Right ventricle myocardium superior (tissue), 1 donor: ENCODE results near the gene PTOV1. TPM values are rescaled to one million over a fixed set of nuclear protein-coding genes. Genes with fewer than 3 reads are reported as not detected.
"Not testable (repeated sequence)": the region's sequence is repeated elsewhere in the genome, so short reads cannot be mapped to it uniquely, and the experiment has no call there.

Experiments
- ATAC-seq: fragments of 200-7000 bp; cut with Tn5 transposase; one replicate; pipeline ENCODE4 v1.9.1; 2020; ENCODE audit warnings: mild to moderate bottlenecking; ENCODE audit not compliant: poor library complexity
- DNase-seq: peaks from one replicate; pipeline ENCODE4 v3.0.0-alpha.2; 2020
- intact Hi-C: fragments of 100-400 bp; cut with DNase I; formaldehyde crosslinking; loops from one replicate; pipeline ENCODE4 v1.11.2; 2022
- total RNA-seq: library from RNA; stranded (reverse); fragmentation: NEBNext Ultra II Directional; extraction: Animal tissue kit (Norgen Biotek cat#: 25700); gene quantifications from one replicate; pipeline ENCODE4 v1.2.1, GENCODE V29; 2021
- donor health status: DM: no; HTN: yes; CAD: no; lungs with severe emphysema.

Gene PTOV1
- total RNA-seq, 1 donor from 2014 or later = 120 TPM

GRCh38 chr19:49812997-49813861, 37.7 kb upstream of the PTOV1 start, which contains the start of gene FUZ:
Gene FUZ (minus strand): TSS chr19:49813292. CDS start chr19:49813106, 186 bp downstream.
- peak; percentile 71 for ATAC-seq
- intact Hi-C loops = no loop called here

GRCh38 chr19:49814010-49814409, 36.9 kb upstream of the PTOV1 start:
- DNase-seq (no peak), ATAC-seq (no peak)
- intact Hi-C loops = no loop called here

More at GRCh38 chr19:49812997-49813861, 37.7 kb upstream of the PTOV1 start, which contains the start of gene FUZ:
- DNase-seq = peak; percentile 99

GRCh38 chr19:49816590-49816989, 34.4 kb upstream of the PTOV1 start:
- DNase-seq (no peak), ATAC-seq (no peak)
- intact Hi-C loops = loop anchor here (5.0 kb wide), 1 partner anchor 36 kb away; the partner anchor contains the start of gene PTOV1

GRCh38 chr19:49817964-49818648, 32.9 kb upstream of the PTOV1 start, which contains the start of gene MED25:
Gene MED25 (plus strand): TSS chr19:49818289. CDS start chr19:49818342, 53 bp downstream.
- intact Hi-C loops = loop anchor here (5.0 kb wide), 1 partner anchor 34 kb away; the partner anchor contains the start of gene PTOV1
- peak; percentile 92 for DNase-seq
- peak; percentile 77 for ATAC-seq

- ATAC-seq = no peak
- intact Hi-C loops = loop anchor here (5.0 kb wide), 1 partner anchor 33 kb away; the partner anchor contains the start of gene PTOV1
- DNase-seq = no peak
Measured at GRCh38 chr19:49818649-49819370, 32.1 kb upstream of the PTOV1 start.

GRCh38 chr19:49819452-49820115, 31.4 kb upstream of the PTOV1 start:
- intact Hi-C loops = loop anchor here (5.0 kb wide), 1 partner anchor 33 kb away; the partner anchor contains the start of gene PTOV1
- not testable (repeated sequence) for ATAC-seq, DNase-seq

GRCh38 chr19:49820125-49820524, 30.8 kb upstream of the PTOV1 start:
- intact Hi-C loops = no loop called here
- no peak for DNase-seq
- peak; percentile 29 for ATAC-seq

GRCh38 chr19:49823472-49823871, 27.5 kb upstream of the PTOV1 start:
- intact Hi-C loops = no loop called here
- ATAC-seq = no peak
- DNase-seq = no peak

GRCh38 chr19:49824662-49825061, 26.3 kb upstream of the PTOV1 start:
- intact Hi-C loops = no loop called here
- ATAC-seq = no peak
- DNase-seq = no peak

- intact Hi-C loops = no loop called here
- DNase-seq (no peak), ATAC-seq (no peak)
Measured at GRCh38 chr19:49827034-49827433, 23.9 kb upstream of the PTOV1 start.

GRCh38 chr19:49829200-49829599, 21.8 kb upstream of the PTOV1 start:
- no peak for DNase-seq
- no peak for ATAC-seq
- intact Hi-C loops = no loop called here

GRCh38 chr19:49829721-49830120, 21.2 kb upstream of the PTOV1 start:
- intact Hi-C loops = no loop called here
- DNase-seq = no peak
- no peak for ATAC-seq

- ATAC-seq (no peak), DNase-seq (no peak)
- intact Hi-C loops = no loop called here
Measured at GRCh38 chr19:49830766-49831165, 20.2 kb upstream of the PTOV1 start.

- ATAC-seq (no peak), DNase-seq (no peak)
- intact Hi-C loops = no loop called here
Measured at GRCh38 chr19:49831592-49831991, 19.4 kb upstream of the PTOV1 start.

- intact Hi-C loops = no loop called here
- ATAC-seq (no peak), DNase-seq (no peak)
Measured at GRCh38 chr19:49832556-49832955, 18.4 kb upstream of the PTOV1 start.

- intact Hi-C loops = no loop called here
- no peak for DNase-seq
- no peak for ATAC-seq
Measured at GRCh38 chr19:49833599-49833998, 17.4 kb upstream of the PTOV1 start.

- DNase-seq (no peak), ATAC-seq (no peak)
- intact Hi-C loops = no loop called here
Measured at GRCh38 chr19:49835562-49835961, 15.4 kb upstream of the PTOV1 start.
